K562 (cell line): ENCODE data around the gene MEIS1.

Experiments
- BACH1 ChIP-seq: fragments of 200-800 bp; sonication (Bioruptor generic); IDR thresholded peaks from 2 replicates; pipeline ENCODE4 v1.6.1; 2016; ENCODE audit warnings: missing genetic modification characterization, missing compliant biosample characterization
- CHD4 ChIP-seq: fragments of 200-600 bp; sonication (generic); IDR thresholded peaks from 3 replicates; pipeline ENCODE4 v1.6.1; 2012; ENCODE audit warnings: low read depth, mild to moderate bottlenecking, mixed read lengths, low read length, inconsistent platforms; ENCODE audit not compliant: insufficient read depth, insufficient replicate concordance, poor library complexity, severe bottlenecking
- IRF1 ChIP-seq: sonication (generic); formaldehyde crosslinking; IDR thresholded peaks from 2 replicates; pipeline ENCODE4 v1.8.0; 2022; ENCODE audit warnings: missing genetic modification reagents, mild to moderate bottlenecking, borderline replicate concordance
- JUND ChIP-seq, 2 experiments: IDR thresholded peaks; 2 replicates in 1 of 2; 3 replicates in 1 of 2; pipeline ENCODE4 v1.6.1; 2011; ENCODE audit warnings: borderline replicate concordance in 2 of 2, low read depth in 2 of 2, low read length in 2 of 2, improper control_type of control experiment in 1 of 2, missing biosample characterization in 1 of 2, missing genetic modification characterization in 1 of 2, missing genetic modification reagents in 1 of 2
- NR2C2 ChIP-seq, 2 experiments: fragments of 200-800 bp in 1 of 2; sonication (Bioruptor generic) in 1 of 2; sonication (generic) in 1 of 2; formaldehyde crosslinking in 1 of 2; IDR thresholded peaks; 2 replicates each; pipeline versions ENCODE4 v1.6.1 to v1.8.0; 2016 to 2022; ENCODE audit warnings: mild to moderate bottlenecking in 1 of 2, missing compliant biosample characterization in 1 of 2, missing genetic modification characterization in 1 of 2, missing genetic modification reagents in 1 of 2
- ZBTB49 ChIP-seq: sonication (generic); formaldehyde crosslinking; IDR thresholded peaks from 2 replicates; pipeline ENCODE4 v1.8.0; 2022; ENCODE audit warnings: missing genetic modification reagents, mild to moderate bottlenecking, borderline replicate concordance
- ZNF24 ChIP-seq: fragments of 450-650 bp; IDR thresholded peaks from 2 replicates; pipeline ENCODE4 v1.6.1; 2016

GRCh38 chr2:66462501-66462825 is 27.5 kb downstream of the MEIS1 start:
- TF ChIP-seq BACH1 (no peak), IRF1 (CRISPR knock-in tag) (no peak), ZNF24 (no peak), NR2C2 (CRISPR knock-in tag; IDR thresholded peaks at IDR 0.05) (no peak), NR2C2 (tag; IDR thresholded peaks at IDR 0.05) (no peak), JUND (IDR thresholded peaks at IDR 0.05; ENCODE audit: borderline replicate concordance, low read depth, low read length) (no peak), JUND (tag; IDR thresholded peaks at IDR 0.05; ENCODE audit: borderline replicate concordance, low read depth, low read length) (no peak), ZBTB49 (CRISPR knock-in tag) (no peak), CHD4 (no peak)
